CMK (cell line): ENCODE measurements around the gene SORBS2.

Experiments
- DNase-seq: peaks from one replicate; pipeline ENCODE4 v3.0.0-alpha.2; 2010; ENCODE audit warnings: low read depth

The SORBS2 gene

GRCh38 chr4:185774845-185775680 lies 36.9 kb downstream of the SORBS2 start:
- DNase-seq, result no peak

GRCh38 chr4:185774131-185774653 lies 37.8 kb downstream of the SORBS2 start:
- no peak for DNase-seq

- DNase-seq, result no peak
Measured at GRCh38 chr4:185773419-185773818, 38.6 kb downstream of the SORBS2 start.

- no peak for DNase-seq
Measured at GRCh38 chr4:185772391-185773093, 39.5 kb downstream of the SORBS2 start.

GRCh38 chr4:185771711-185772390 lies 40.1 kb downstream of the SORBS2 start:
- no peak for DNase-seq

- DNase-seq, result no peak
Measured at GRCh38 chr4:185767528-185767927, 44.5 kb downstream of the SORBS2 start.

DNA sequence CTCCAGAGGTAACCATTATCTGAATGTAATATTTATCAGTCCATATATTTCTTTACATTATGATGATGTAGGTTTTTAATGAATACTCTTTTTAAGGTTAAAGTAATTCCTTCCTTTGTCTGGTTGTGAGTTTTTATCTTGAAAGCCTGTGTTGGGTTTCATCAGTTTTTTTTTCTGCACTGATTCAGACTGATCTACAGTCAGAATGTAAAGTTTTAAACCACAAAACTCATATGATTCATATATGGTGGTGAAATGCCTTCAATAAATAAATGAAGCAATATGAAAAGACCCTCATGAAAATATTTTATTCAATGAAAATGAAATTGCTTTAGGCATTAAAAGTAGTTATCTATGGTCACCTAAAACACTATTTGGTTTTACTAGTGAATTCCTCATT lies 47.1 kb downstream of the SORBS2 start:
- no peak for DNase-seq

DNA sequence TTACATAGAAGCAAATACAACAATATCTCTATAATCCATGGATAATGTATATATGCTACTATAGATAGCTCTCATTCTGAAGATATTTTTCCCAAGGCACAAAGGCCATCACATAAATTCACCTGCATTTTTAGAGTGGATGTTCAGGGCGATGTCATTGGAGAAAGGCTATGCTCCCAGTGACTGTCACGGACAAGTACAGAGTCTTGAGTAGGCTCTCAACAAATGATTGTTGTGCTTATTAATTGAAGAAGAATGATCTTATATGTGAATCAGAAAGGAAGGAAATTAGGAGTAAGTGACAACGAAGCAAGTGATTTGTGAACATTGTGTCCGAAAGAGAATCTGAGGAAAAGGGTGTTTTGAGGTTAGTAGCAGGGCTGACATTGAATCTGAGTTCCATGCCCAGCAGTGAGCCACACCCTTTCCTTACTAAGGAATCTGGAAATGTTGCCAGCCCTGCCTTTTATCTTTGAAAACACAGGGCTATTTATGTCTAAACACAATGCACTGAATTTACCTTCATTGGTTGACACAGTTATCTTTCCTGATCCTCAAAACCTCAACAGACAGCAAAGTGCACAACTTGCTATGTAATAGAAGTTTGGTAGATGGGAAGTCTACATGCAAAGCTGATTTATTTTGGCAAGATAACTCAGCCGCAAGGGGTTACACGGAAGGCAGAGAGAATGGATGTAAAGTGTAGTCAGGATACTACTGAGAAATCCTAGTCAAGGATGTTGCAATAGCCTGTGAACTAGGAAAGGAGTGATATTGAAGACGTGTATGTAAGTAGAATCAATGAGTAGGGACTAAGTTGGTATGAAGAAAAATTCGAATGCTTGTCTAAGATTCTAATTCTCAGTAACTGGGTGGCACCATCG lies 50.4 kb downstream of the SORBS2 start:
- no peak for DNase-seq

DNA sequence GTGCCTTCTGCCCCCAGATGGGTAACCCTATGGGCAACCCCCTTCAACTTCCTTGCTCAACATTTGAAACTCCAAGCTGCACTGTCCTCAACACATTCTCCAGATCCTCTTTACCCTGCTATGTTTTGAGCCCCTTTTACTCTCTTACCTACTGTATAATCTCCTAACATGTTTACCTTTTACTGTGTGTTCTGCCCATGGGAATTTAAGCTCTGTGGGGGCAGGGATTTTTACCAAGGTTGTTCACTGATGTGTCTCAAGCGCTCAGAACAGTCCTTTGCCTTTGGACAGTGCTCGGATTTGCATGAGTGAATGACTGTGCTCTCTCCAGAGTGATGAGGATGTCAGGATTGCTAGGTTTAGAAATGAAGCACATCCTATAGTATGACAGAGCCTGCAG lies 53.2 kb downstream of the SORBS2 start:
- DNase-seq, result no peak

DNA sequence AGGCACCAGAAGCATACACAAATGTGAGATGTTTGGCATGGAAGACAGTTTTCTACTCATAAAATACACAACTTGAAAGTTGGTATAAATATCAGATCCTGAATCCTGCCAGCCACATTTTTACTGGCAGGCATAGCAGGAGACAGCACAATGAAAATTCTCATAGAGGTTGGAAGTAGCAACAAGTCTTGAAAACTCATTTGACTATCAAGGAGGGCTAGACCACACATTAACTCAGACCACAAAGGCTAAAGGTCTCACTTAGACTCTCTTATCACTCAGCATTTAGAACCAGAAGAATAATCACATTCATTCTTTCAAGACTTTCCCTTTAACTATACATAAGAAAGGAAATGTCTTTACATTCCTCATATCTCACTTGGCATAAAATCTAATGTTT lies 56.5 kb downstream of the SORBS2 start:
- no peak for DNase-seq

- no peak for DNase-seq
Measured at GRCh38 chr4:185754961-185755360, 57.0 kb downstream of the SORBS2 start.

GRCh38 chr4:185752872-185753271 lies 59.1 kb downstream of the SORBS2 start:
- DNase-seq, result no peak

GRCh38 chr4:185749858-185750257 lies 62.1 kb downstream of the SORBS2 start:
- DNase-seq, result no peak

GRCh38 chr4:185748901-185749390 lies 63.0 kb downstream of the SORBS2 start:
- DNase-seq, result no peak

DNA sequence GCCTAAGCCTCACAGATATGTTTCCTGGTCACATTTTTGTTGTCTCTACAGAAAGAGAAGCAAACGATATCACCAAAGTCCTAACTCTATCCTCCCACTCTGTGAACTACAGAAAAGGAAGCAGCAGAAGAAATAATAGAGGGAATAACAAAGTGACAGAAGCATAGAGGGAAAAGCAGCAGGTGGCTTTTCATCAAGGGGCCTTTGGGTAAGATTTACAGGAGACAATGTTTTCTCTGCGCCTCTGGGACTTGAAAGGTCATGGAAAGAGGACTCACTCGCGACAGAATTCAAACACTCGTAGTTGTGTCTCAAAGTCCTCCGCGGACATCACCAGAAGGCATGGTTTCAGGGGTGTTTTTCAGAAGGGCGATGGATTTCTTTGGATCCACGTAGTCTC lies 66.1 kb downstream of the SORBS2 start:
- no peak for DNase-seq

GRCh38 chr4:185744946-185745345 lies 67.0 kb downstream of the SORBS2 start:
- no peak for DNase-seq

DNA sequence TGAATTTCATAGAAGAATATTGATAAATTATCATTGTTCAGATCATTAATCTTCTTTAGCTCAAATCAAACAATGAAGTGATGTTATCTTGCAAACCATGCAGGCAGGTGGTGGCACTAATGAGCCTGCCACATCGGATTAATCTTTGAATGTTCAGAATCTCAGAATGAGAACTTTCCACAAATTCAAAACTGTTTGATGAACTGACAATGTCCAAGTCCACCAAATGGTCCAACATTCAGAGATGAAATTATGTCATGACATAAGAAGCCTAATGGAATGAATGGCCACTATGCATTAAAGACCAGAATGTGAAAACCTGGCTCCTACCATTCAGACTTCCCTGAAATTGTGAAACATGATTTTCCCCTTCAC lies 67.5 kb downstream of the SORBS2 start:
- no peak for DNase-seq

GRCh38 chr4:185743722-185744487 lies 68.1 kb downstream of the SORBS2 start:
- DNase-seq, result no peak

- DNase-seq, result no peak
Measured at GRCh38 chr4:185742766-185743165, 69.2 kb downstream of the SORBS2 start.

DNA sequence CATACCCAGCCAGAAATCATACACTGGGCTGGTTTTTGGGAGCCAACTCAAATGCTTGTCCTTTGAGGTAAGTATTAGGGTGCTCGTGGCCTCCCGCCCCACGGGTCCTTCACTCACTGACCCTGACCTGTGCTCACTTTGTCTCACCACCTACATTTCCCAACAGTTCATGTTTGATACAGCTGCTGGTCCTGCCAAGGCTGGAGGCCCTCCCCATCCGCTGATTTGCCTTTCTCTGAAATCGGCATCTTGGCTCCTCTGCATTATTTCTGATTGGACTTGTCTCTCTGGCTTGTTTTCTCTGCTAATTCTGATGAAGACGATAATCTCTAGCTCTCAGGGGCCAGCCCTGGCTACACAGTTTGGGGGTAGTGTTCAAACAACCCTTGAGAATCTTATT lies 70.2 kb downstream of the SORBS2 start:
- no peak for DNase-seq

- no peak for DNase-seq
Measured at GRCh38 chr4:185740471-185740873, 71.5 kb downstream of the SORBS2 start.
